HCT116 (cell line): Measurements from ENCODE around the gene GCN1. TPM values are rescaled to one million over a fixed set of nuclear protein-coding genes. Genes with fewer than 3 reads are reported as not detected.

ENCODE experiments used
- ATAC-seq: fragments of 200-7000 bp; cut with Tn5 transposase; 2 replicates; pipeline ENCODE4 v1.9.1; 2020; ENCODE audit warnings: mild to moderate bottlenecking, moderate library complexity
- BruUV-seq: library from RNA; stranded (reverse); fragments of 400-500 nt; replicated peaks from 2 replicates; lab custom pipeline; 2021; lab: Mats Ljungman, UMichigan
- CTCF ChIA-PET: fragments of 300-600 bp; sonication (Branson Sonifier 250); formaldehyde crosslinking; loops from one replicate; lab custom pipeline; 2021; ENCODE audit warnings: antibody characterized with exemption; lab: Charles Lee
- POLR2A ChIA-PET: fragments of 300-600, 350-600 bp; sonication (Branson Sonifier 250); formaldehyde crosslinking; loops from one replicate; lab custom pipeline; 2021; ENCODE audit warnings: antibody characterized with exemption; lab: Charles Lee
- RAD21 ChIA-PET, 2 experiments: fragments of 300-600 bp; sonication (Branson Sonifier 250); formaldehyde crosslinking; loops; one replicate each; lab custom pipeline; 2023; ENCODE audit warnings: low total read pairs in 2 of 2; ENCODE audit not compliant: uncharacterized antibody in 2 of 2, unreplicated experiment in 2 of 2, low non-redundant PET in 1 of 2; lab: Charles Lee
- DNase-seq: peaks from one replicate; pipeline ENCODE4 v3.0.0-alpha.2; 2010; ENCODE audit warnings: low read depth, low spot score
- H2AFZ ChIP-seq: fragments of 200-600 bp; shearing (Covaris generic), sonication (generic); 2 replicates; pipeline ENCODE4 v1.6.1; 2017; ENCODE audit warnings: low read depth, mixed run types, mixed read lengths, antibody characterized with exemption, low read length; ENCODE audit not compliant: poor library complexity, severe bottlenecking
- H3K27ac ChIP-seq: 2 replicates; pipeline ENCODE4 v1.5.1; 2012; ENCODE audit warnings: low read depth, low read length
- H3K27me3 ChIP-seq: fragments of 200-600 bp; sonication (generic); 2 replicates; pipeline ENCODE4 v1.6.1; 2016; ENCODE audit warnings: mixed run types, low read length, mixed read lengths; ENCODE audit not compliant: insufficient read depth
- H3K36me3 ChIP-seq, 2 experiments: fragments of 200-500 bp in 1 of 2; fragments of 200-600 bp in 1 of 2; sonication (Bioruptor generic) in 1 of 2; sonication (generic) in 1 of 2; 2 replicates each; pipeline versions ENCODE4 v1.5.1 to v1.6.1; 2014 to 2016; ENCODE audit warnings: low read length in 2 of 2, inconsistent platforms in 1 of 2, mixed read lengths in 1 of 2, mixed run types in 1 of 2; ENCODE audit not compliant: insufficient read depth in 2 of 2, control insufficient read depth in 1 of 2
- H3K4me1 ChIP-seq, 2 experiments: fragments of 200-600 bp in 1 of 2; sonication (generic) in 1 of 2; 2 replicates each; pipeline versions ENCODE4 v1.5.1 to v1.6.1; 2012 to 2017; ENCODE audit warnings: low read length in 2 of 2, inconsistent platforms in 1 of 2, mild to moderate bottlenecking in 1 of 2, mixed read lengths in 1 of 2, mixed run types in 1 of 2, moderate library complexity in 1 of 2; ENCODE audit not compliant: insufficient read depth in 2 of 2, control insufficient read depth in 1 of 2
- H3K4me2 ChIP-seq: fragments of 200-600 bp; sonication (generic); 2 replicates; pipeline ENCODE4 v1.6.1; 2017; ENCODE audit warnings: mixed run types, low read length, mixed read lengths
- H3K4me3 ChIP-seq, 2 experiments: fragments of 200-600 bp in 1 of 2; sonication (generic) in 1 of 2; replicated peaks in 1 of 2; 2 replicates each; pipeline ENCODE4 v1.5.1; 2011 to 2016; ENCODE audit warnings: low read length in 2 of 2, control low read depth in 1 of 2, low read depth in 1 of 2, mild to moderate bottlenecking in 1 of 2, mixed read lengths in 1 of 2, mixed run types in 1 of 2
- H3K79me2 ChIP-seq: fragments of 200-600 bp; sonication (generic); 2 replicates; pipeline ENCODE4 v1.6.1; 2017; ENCODE audit warnings: mild to moderate bottlenecking, mixed run types, low read length, moderate library complexity, mixed read lengths; ENCODE audit not compliant: insufficient read depth
- H3K9ac ChIP-seq: fragments of 200-600 bp; sonication (generic); 2 replicates; pipeline ENCODE4 v1.6.1; 2016; ENCODE audit warnings: low read length, mixed read lengths
- H3K9me2 ChIP-seq: fragments of 200-600 bp; sonication (generic), shearing (Covaris generic); 2 replicates; pipeline ENCODE4 v1.6.1; 2017; ENCODE audit warnings: mixed run types, mild to moderate bottlenecking, moderate library complexity; ENCODE audit not compliant: insufficient read depth
- H3K9me3 ChIP-seq, 2 experiments: fragments of 200-500 bp in 1 of 2; fragments of 200-600 bp in 1 of 2; sonication (Bioruptor generic) in 1 of 2; sonication (generic) in 1 of 2; 2 replicates each; pipeline ENCODE4 v1.6.1; 2014 to 2017; ENCODE audit warnings: low read length in 2 of 2, mixed read lengths in 2 of 2, inconsistent platforms in 1 of 2, low read depth in 1 of 2, mild to moderate bottlenecking in 1 of 2, mixed run types in 1 of 2, moderate library complexity in 1 of 2; ENCODE audit not compliant: control insufficient read depth in 1 of 2, insufficient read depth in 1 of 2
- H4K20me1 ChIP-seq: fragments of 200-600 bp; sonication (generic), shearing (Covaris generic); 2 replicates; pipeline ENCODE4 v1.6.1; 2017; ENCODE audit warnings: mixed run types, mild to moderate bottlenecking, moderate library complexity; ENCODE audit not compliant: insufficient read depth
- ATF3 ChIP-seq: IDR thresholded peaks from 2 replicates; pipeline ENCODE4 v1.6.1; 2012
- CBX3 ChIP-seq: IDR thresholded peaks from 2 replicates; pipeline ENCODE4 v1.6.1; 2012; ENCODE audit warnings: low read depth
- CTCF ChIP-seq, 3 experiments: fragments of 200-600 bp in 1 of 3; sonication (generic) in 1 of 3; IDR thresholded peaks in 2 of 3; conservative IDR thresholded peaks in 1 of 3; 2 replicates each; pipeline ENCODE4 v1.5.1; 2012 to 2017; ENCODE audit warnings: low read depth in 2 of 3, low read length in 2 of 3, antibody characterized with exemption in 1 of 3, borderline replicate concordance in 1 of 3, control low read depth in 1 of 3, mild to moderate bottlenecking in 1 of 3, mixed read lengths in 1 of 3, mixed run types in 1 of 3, moderate library complexity in 1 of 3; ENCODE audit not compliant: insufficient read depth in 1 of 3
- EGR1 ChIP-seq: IDR thresholded peaks from 2 replicates; pipeline ENCODE4 v1.6.1; 2012; ENCODE audit warnings: low read depth
- ELF1 ChIP-seq: IDR thresholded peaks from 2 replicates; pipeline ENCODE4 v1.6.1; 2012; ENCODE audit warnings: low read depth, borderline replicate concordance
- EZH2 ChIP-seq: fragments of 200-600 bp; sonication (generic); IDR thresholded peaks from 2 replicates; pipeline ENCODE4 v1.6.1; 2017; ENCODE audit warnings: antibody characterized with exemption, mixed run types
- EZH2phosphoT487 ChIP-seq: fragments of 200-600 bp; IDR thresholded peaks from 2 replicates; pipeline ENCODE4 v1.6.1; 2018; ENCODE audit warnings: antibody characterized with exemption, borderline replicate concordance
- JUND ChIP-seq: IDR thresholded peaks from 2 replicates; pipeline ENCODE4 v1.6.1; 2012
- MAX ChIP-seq: IDR thresholded peaks from 2 replicates; pipeline ENCODE4 v1.6.1; 2012
- POLR2AphosphoS5 ChIP-seq: IDR thresholded peaks from 2 replicates; pipeline ENCODE4 v1.6.1; 2011; ENCODE audit warnings: mild to moderate bottlenecking, low read depth, low read length, moderate library complexity
- RAD21 ChIP-seq: IDR thresholded peaks from 2 replicates; pipeline ENCODE4 v1.6.1; 2012; ENCODE audit warnings: low read depth, mild to moderate bottlenecking
- REST ChIP-seq: IDR thresholded peaks from 2 replicates; pipeline ENCODE4 v1.6.1; 2012; ENCODE audit warnings: low read depth
- YY1 ChIP-seq: IDR thresholded peaks from 2 replicates; pipeline ENCODE4 v1.6.1; 2011; ENCODE audit warnings: low read length, low read depth, moderate library complexity, mild to moderate bottlenecking; ENCODE audit not compliant: insufficient replicate concordance; ENCODE audit errors: extremely low read depth
- ZFX ChIP-seq: fragments of 450-650 bp; IDR thresholded peaks from 2 replicates; pipeline ENCODE4 v1.6.1; 2017
- ZNF274 ChIP-seq: fragments of 200-500 bp; sonication (Bioruptor generic); IDR thresholded peaks from 2 replicates; pipeline ENCODE4 v1.6.1; 2014; ENCODE audit warnings: mild to moderate bottlenecking, low read depth, low read length, inconsistent platforms
- intact Hi-C: fragments of 100-400 bp; cut with micrococcal nuclease; formaldehyde crosslinking; loops from 2 replicates; pipeline ENCODE4 v1.10.0; 2022
- total RNA-seq: library from RNA; stranded (reverse); gene quantifications from one replicate; pipeline ENCODE4 v1.2.1, GENCODE V29; 2021; ENCODE audit not compliant: unreplicated experiment

GCN1 gene
- total RNA-seq, 1 experiment from 2014 or later: 184 TPM

- CTCF ChIA-PET: no interaction called here
- H3K27me3 ChIP-seq: no peaks in the 10 kb centered on the region
- H3K36me3 ChIP-seq: peaks cover 52 to 64% of the 10 kb centered on the region in 2 experiments; a peak in 3 of 4 replicates
- POLR2A ChIA-PET: no interaction called here
- H3K4me3 ChIP-seq: no peak overlapping the region
- H3K79me2 ChIP-seq: peaks cover 23% of the 10 kb centered on the region; the same call in 1 of the 2 replicates
- TF ChIP-seq EZH2phosphoT487 (no peak), JUND (no peak), CBX3 (no peak), ZNF274 (no peak), MAX (no peak), ELF1 (no peak), YY1 (no peak), REST (no peak), EZH2 (no peak), RAD21 (no peak), ZFX (no peak), ATF3 (no peak), EGR1 (no peak), POLR2AphosphoS5 (no peak), CTCF (IDR thresholded peaks at IDR 0.05 in 2 of 3, conservative IDR thresholded peaks at IDR 0.05 in 1 of 3; ENCODE audit: borderline replicate concordance in 1 of 3, insufficient read depth in 1 of 3, low read depth in 2 of 3, low read length in 2 of 3) (no peak)
- ATAC-seq: no peak
- no peaks in the 10 kb centered on the region for H3K4me1 ChIP-seq
- intact Hi-C loops: no loop called here
- no peaks in the 10 kb centered on the region for H4K20me1 ChIP-seq
- H3K27ac ChIP-seq: no peak overlapping the region
- H3K9ac ChIP-seq: no peak overlapping the region
- no peak overlapping the region for H3K4me2 ChIP-seq
- RAD21 ChIA-PET: interaction anchor here in 1 of 2 experiments (0.6 kb wide), 1 partner anchor 44 kb away, joined by 4 read pairs; no protein-coding TSS in a partner anchor
- no peak for DNase-seq
- no TSS peak for BruUV-seq
- H3K9me3 ChIP-seq: no peaks in the 10 kb centered on the region
- no peak overlapping the region for H2AFZ ChIP-seq
- no peaks in the 10 kb centered on the region for H3K9me2 ChIP-seq
These were observed 26.9 kb downstream of the GCN1 start for GRCh38 chr12:120167529-120168095.
